ENCODE data around the gene UHRF1.
A peak's percentile ranks its signal among the peaks of the same experiment; 100 is the strongest.
"Not testable (repeated sequence)": the region's sequence is repeated elsewhere in the genome, so short reads cannot be mapped to it uniquely, and the experiment has no call there.

Gene UHRF1

DNA sequence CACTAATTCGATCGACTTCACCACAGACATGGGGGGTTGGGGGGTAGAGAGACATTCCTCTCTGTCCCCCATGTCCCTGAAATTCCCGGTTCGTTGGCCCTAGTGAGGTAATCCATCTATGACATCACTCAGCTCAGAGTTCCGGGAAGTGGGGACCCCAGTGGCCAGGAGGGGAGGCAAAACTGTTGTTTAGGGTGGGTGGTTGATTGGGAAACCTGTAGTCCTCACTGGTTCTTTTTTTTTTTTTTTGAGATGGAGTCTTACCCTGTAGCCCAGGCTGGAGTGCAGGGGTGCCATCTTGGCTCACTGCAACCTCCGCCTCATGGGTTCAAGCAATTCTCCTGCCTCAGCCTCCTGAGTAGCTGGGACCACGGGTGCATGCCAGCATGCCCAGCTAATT lies 6.5 kb upstream of the UHRF1 start, which contains the start of gene ARRDC5:
Gene ARRDC5, minus strand, starts transcription at position 101 of the 400 bp plus-strand sequence. Its CDS starts 71 bp downstream, at position 30.
- DNase-seq: no peak

DNA sequence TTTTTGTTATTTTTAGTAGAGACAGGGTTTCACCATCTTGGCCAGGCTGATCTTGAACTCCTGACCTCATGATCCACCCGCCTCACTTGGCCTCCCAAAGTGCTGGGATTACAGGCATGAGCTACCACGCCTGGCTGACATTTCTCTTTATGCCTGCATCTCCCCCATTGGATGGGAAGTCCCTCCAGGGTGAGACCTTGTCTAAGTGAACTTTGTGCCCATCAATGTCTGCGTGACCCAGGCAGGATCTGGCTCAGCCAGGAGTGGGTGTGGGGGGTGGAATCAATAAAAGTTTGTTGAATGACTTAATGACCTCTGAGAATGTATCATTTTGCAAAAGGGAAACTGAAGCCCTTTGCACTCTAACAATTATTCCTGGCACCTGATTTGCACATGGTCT lies 4.8 kb upstream of the UHRF1 start:
- DNase-seq: no peak

DNA sequence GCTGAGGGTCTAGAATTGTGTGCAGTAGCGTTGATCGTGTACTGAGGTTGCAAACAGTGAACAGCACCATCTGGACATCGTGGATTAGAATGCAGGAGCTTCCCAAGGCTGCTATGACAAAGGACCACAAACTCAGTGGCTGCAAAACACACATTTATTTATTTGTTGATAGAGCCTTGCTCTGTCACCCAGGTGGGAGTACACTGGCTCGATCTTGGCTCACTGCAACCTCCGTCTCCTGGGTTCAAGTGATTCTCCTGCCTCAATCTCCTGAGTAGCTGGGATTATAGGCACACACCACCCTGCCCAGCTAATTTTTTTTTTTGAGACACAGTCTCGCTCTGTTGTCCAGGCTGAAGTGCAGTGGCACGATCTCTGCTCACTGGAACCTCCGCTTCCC lies 2.3 kb upstream of the UHRF1 start:
- no peak for DNase-seq

DNA sequence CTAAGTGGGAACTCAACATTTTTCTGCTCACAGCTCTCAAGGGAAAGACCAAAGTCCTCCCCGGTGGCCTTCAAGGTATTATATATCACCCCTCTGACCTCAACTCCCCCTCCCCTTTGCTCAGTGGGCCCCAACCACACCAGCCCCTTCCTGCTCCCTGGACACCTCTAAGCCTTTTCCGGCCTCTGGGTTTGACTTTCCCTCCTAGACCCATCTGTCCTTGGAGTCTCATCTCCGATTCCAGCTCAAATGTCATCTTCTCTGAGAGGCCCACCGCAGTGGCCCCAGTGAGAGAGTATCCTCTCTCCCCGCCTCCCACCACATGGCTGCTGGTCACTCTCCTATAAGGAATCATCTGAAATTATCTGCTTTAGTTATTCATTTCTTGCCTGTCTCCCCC lies 941 bp upstream of the UHRF1 start:
- no peak for DNase-seq

DNA sequence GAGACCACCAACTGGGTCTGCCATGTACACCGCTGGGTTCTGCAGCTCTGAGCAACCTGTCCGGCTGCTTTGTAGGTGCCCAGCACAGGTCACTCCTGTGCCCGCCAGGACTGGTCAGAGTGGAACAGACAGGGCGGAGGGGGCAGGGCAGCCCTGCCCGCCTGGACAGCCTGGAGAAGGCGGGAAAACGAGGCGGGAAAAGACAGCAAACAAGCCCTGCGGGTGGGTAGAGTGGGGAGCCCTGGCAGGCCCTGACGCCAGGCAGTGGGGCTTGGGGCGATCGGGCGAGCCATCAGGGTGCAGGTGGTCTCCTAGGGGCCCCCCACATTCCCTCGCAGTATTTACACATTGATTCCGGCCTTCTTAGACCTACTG lies 533 bp upstream of the UHRF1 start:
- DNase-seq: no peak

DNA sequence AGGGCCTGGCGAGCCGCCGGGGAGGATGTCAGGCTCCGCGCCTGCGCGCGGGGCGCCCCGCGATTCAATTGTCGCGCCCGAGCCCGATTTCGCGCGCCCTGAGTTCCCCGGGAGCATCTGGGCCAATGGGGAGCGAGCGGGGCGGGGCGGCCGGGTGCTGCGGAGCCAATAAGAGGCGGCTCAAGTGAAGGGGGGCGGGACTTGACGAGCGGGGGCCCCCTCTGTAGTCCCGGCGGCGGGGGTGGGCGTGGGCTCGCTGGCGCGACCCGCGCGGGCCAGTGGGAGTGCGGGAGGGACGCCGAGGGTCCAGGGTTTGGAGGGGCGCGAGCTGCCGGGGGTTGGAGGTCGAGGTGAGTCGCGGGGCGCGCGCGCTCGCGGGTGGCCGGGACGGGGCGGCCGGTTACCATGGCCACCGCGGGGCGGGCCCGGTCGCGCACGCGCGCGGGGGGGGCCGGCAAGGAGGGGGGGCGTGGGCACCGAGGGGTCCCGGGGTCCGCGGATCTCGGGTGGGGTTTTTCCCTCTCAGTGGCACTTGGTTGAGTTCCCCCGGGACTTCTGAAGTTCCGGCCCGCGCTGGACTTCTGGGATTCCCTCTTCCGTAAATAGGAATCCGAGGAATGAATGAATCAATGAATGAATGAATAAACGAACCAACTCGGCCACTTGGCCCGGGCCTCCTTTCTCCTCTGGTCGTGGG lies 744 bp downstream of the UHRF1 start:
- peak; percentile 86 for DNase-seq

DNA sequence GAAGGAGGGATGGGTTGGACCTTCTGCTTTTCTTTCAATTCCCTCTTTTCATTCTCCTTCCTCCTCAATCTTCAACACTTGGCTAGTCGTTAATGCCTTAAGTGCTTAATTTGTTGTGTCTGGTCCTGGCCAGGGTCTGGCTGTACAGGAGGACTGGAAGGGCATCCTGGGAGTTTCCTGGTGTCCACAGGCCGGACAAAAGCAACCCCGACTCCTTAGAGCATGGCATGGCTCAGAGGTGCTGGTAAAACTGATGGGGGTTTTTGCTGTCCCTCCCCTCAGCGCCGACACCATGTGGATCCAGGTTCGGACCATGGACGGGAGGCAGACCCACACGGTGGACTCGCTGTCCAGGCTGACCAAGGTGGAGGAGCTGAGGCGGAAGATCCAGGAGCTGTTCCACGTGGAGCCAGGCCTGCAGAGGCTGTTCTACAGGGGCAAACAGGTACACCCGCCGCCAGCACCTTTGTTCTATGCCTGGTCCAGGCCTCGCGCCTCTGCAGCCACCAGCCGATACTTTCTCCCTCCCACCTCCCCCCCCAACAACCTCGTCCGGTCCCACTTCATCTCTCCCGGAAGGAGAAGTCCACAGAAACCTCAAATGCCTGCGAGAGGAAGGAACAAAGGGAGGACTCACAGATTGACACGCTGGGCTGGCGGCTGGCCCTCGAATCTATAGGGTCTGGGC lies 1.4 kb downstream of the UHRF1 start:
- no peak for DNase-seq

DNA sequence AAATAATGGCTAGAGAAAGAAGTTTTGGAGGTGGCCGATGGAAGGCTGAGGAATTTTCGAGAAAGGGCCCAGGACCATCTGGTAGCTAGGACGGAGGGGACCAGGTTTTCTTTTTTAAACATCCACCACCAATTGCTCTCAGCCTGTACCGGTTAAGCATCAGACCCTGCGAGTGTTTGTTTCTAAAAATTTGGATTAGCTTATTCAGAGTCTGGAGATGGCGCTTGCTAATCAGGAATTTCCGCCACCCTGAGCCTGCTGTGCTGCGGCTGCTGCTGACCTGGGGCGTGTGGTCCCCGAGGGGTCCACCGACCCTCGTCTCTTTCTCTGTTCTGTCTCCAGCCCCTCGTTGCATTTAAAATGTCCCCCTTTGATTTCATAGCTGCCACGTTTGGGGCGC lies 2.0 kb downstream of the UHRF1 start:
- no peak for DNase-seq

DNA sequence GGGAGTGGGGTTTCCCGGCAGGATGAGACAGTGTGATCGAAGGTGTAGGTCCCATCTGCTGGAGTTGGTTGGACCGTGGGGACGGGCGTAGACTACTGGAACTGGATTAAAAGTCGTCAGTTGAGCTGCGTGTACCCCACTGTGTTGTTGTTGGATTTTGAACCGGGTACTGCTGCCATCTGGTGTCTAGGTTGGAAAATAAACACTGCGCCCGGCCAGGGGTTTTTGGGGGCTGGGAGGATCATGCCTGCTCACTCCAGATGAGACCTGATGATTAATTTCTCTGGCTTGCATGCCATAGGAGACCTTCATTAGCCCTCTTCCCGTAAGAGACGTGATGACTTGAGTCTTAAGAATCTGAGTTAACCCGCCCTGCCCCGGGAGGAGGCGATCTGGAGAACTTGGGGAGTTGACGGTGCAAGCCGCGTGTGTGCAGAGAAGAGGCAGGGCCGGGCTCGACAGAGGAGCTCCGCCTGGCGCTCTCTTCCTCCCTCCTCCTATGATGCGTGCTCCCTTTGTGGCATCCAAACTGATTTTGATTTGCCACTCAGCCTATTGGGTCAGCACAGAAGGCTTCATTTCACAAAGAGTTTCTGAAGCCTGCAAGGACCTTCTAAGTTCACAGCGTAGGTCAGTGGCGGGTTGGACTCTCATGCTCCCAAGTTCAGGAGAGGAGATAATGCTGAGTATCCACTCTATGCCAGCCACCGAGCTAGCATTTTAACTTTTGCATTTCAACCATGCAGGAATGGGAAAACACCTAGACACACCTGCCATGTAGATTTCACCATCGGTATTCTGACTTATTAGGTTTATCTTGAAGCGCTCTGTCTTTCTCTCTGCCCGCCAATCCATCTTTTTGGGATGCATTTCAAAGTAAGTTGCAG lies 2.7 kb downstream of the UHRF1 start:
- peak; percentile 20 for DNase-seq

DNA sequence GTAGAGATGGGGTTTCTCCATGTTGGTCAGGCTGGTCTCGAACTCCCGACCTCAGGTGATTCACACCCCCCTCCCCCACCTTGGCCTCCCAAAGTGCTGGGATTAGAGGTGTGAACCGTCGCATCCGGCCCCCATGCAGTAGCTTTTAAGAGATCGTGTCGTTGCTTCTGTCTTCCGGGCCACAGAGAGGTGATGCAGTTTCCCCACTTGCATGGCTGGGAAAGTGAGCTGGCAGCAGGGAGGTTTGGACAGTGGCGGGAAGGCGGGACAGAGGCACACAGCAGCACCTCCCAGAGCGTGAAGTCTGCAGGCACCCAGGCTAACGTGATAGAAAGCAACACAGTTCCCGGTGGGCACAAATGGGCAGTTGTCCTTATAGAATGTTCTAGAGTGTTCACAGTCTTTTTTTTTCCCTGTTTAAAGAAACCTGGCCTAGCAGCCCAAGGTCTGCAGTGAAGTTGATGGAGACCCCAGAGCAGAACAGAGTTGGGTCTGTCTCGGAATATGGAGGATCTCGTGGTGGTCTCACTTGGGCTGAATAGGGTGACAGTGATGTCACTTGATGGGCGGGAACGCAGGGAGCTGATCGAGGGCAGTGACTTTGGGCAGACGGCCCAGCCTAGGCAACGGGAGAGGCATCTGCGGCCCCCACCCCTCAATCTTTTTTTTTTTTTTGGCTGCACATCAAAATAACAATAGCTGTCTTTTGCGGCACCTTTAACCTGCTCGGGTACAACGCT lies 4.9 kb downstream of the UHRF1 start:
- no peak for DNase-seq

DNA sequence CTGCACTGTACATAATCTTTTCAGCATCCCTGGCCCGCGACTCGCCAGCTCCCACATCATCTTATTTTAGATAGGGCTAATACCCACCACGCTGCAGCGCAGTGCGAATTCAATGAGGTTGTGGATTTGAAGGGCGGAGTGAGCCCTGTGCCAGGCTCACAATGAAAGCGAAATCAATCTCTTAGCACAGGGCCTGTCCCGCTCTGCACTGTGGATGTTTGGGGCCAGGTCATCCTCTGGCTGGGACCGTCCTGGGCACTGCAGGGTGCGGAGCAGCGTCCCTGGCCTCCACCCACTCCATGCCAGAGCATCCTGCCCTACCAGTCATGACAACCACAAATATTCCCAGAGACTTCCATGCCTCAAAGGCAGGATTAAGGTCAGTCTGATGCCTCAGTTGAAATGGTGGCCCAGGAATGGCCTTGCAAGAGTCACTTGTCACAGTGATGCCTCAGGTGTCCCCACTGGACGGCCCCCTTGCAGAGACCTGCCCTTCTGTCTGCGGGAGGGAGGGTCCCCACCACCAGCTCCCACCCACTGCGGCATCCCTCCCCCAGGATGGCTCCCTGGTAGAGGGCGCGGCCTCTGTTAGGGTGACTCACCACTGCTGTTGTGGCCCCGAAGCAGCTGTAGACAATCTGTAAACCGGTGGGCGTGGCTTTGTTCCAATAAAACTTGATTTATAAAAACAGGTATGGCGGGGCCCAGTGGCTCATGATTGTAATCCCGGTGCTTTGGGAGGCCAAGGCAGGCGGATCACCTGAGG lies 5.6 kb downstream of the UHRF1 start:
- DNase-seq: no peak

DNA sequence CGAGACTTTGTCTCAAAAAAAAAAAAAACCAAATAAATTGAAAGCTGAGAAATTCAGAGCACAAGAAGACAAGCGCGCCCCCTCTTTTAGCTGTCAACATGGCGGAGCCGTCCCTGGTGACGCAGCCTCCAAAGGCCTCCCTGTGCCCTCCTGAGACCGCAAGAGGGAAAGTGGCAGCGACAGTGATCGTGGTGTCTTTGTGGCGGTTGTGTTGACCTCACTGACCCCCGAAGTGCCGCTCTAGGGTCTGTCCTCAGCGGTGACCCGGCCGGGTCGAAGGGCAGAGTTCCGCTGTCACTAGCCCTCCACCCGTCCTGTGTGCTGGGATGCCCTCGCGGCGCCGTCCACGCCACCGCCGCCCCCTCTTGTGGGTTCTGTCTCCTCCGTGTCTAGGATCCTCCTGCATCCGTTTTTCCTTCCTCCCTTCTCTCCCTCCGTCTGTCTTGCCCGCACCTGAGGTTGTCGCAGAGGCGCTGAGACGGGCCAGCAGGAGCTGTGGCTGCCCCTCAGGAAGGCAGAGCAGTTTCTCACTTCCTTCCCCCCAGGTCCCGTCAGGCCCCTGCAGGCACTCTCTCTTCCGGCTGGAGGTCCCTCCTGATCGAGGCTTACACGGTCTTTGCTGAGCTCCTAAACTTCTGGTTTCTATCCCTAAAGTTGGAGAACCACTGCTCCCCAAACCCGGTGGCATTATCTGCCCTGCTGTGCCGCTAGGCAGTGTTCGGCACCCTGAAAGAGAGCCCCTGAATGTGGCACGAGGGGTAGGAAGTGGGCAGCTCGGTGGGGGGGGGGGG lies 7.2 kb downstream of the UHRF1 start:
- no peak for DNase-seq

DNA sequence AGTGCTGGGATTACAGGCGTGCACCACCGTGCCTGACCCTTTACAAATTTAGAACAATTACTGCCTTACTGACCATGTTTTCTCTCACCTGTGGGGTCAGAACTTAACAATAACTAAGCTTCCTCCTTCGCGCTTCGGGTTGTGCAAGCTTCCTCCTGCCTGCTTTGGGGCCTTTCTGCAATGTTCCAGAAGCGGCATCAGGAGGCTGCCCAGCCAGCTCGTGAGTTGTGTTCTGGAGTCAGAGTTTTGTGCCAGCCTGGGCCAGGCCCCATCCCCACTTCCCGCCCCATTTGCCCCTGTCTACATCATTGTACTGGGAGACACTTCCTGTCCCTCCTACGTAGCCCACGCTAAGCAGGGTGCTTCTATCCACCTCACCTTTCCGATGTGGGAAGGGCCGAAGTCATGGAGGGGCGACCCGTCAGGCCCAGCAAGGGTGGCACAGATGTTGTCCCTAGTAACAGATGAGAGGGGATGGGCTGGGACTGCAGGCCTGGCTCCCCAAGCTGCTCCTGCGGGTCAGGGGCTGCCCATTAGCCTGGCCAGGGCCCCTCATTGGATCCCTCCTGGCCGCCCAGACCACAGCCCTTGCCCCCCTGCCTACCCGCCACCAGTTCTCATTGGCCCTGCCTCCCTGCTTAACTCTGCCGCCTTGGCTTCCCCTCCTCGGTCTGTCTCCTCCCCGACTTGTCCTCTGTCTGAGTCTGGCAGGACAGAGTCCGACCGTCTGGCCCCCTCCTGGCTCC lies 13.4 kb downstream of the UHRF1 start:
- no peak for DNase-seq

DNA sequence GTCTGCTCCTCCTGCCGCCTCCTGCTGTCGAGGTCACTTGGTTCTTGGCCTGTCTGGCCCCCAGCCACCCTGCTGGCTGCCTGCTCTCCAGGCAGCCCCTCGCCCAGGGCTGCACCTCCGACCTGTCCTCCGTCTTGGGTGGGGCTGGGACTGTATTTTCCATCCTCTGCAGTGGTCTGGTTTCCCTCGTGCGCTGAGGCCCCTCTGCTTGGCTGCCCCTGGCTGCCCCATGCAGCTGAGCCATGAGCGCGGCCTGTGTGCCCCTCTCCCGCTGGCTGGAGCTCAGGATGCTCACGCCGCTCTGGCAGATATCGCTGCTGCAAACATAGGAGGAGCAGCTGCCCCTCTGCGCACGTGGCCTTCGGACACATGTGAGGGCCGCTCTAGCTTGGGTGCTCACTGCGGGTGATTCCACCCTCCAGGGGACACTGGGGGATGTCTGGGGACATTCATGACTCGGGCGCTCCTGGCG lies 14.0 kb downstream of the UHRF1 start:
- DNase-seq: no peak

DNA sequence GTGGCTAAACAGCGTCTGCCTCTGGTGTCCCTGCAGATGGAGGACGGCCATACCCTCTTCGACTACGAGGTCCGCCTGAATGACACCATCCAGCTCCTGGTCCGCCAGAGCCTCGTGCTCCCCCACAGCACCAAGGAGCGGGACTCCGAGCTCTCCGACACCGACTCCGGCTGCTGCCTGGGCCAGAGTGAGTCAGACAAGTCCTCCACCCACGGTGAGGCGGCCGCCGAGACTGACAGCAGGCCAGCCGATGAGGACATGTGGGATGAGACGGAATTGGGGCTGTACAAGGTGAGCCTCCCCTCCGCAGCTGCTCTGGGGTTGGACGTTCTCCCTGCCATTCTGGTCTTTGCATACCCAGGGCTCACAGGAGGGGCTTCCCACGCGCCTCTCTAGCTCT lies 19.9 kb downstream of the UHRF1 start:
- DNase-seq: no peak

DNA sequence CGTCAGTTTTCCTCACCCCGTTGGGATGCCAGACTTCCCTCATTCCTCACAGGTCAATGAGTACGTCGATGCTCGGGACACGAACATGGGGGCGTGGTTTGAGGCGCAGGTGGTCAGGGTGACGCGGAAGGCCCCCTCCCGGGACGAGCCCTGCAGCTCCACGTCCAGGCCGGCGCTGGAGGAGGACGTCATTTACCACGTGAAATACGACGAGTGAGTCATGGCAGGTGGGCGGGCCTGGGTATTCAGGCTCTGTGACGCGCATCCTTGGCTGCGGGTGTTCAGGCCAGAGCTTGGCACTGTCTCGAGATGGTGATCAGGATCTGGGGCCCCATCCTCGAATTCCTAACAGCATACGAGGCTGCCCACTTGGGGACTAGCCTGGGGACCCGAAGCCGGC lies 21.4 kb downstream of the UHRF1 start:
- no peak for DNase-seq

DNA sequence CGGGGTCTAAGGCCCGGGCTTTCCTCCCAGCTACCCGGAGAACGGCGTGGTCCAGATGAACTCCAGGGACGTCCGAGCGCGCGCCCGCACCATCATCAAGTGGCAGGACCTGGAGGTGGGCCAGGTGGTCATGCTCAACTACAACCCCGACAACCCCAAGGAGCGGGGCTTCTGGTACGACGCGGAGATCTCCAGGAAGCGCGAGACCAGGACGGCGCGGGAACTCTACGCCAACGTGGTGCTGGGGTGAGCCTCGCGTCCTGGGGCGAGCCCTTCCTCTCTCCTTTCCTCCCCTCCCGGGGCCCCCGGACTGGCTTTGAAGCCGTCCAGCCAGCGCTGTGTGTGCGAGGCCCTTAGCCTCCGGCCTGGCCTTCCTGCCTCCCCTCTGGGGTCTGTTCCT lies 23.4 kb downstream of the UHRF1 start:
- DNase-seq: no peak

DNA sequence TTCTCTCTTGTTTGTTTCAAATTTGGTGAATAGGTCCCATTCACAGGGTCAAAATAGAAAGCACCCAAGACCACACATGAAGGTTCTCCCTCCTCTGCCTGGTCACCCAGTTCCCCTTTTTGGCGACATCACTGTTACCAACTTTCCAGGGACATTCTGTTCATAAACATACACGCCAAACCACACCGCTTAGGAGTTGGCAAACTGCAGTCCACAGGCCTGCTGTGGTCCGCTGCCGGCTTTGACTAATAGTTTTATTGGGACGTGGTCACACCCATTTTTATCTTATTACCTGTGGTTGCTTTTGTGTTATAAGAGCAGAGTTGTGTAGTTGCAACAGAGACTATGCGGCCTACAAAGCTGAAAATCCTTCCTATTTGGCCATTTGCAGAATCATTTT lies 24.2 kb downstream of the UHRF1 start:
- no peak for DNase-seq

DNA sequence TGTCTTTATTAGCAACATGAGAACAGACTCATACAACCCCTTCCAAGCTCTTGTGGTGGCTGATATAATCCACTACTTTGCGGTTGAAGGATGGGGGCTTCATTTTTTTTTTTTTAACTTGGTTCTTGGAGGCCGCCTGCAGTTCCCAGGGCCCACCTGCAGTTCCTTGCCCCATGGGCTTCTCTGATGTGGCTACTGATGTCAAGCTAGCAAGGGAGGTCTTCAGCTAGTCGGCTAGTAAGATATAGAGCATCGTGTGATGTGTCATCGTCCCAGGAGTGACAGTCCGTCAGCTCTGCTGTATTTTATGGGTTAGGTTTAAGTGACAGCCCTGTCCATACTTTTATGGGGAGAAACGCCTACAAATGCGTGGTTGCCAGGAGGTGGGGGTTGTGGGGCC lies 26.1 kb downstream of the UHRF1 start:
- DNase-seq: no peak

DNA sequence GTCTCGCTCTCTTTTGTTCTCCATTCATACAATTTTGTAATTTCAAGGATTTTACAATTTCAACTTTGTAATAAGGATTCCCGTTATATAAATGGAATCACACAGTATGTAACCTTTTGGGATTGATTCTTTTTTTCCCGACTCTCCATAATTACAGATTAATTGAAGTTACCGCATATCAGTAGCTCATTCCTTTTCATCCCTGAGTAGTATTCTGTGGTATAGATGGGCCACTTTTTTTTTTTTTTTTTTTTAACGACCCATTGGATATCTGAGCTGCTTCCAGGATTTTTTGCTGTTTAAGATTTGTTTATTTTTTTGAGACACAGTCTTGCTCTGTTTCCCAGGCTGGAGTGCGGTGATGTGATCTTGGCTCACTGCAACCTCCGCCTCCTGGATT lies 27.8 kb downstream of the UHRF1 start:
- DNase-seq: no peak

DNA sequence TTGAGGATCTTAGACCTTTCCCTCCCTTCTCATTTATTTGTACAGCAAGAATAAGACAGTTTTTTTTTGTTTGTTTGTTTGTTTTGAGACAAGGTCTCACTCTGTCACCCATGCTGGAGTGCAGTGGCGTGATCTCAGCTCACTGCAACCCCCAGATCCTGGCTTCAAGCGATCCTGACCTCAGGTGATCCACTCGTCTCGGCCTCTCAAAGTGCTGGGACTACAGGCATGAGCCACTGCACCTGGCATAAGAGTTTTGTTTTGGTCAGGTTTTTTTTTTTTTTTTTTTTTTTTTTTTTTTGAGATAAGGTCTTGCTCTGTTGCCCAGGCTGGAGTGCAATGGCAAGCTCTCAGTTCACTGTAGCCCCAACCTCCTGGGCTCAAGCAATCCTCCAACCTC lies 29.2 kb downstream of the UHRF1 start:
- not testable (repeated sequence) for DNase-seq
